HG02870 (cell line): ENCODE results near the gene PTPRN2.

Source experiments
- ATAC-seq: cut with Tn5 transposase; IDR thresholded peaks from one replicate; pipeline ENCODE4 v1.9.1; 2021; ENCODE audit warnings: mild to moderate bottlenecking, moderate library complexity; ENCODE audit not compliant: unreplicated experiment

PTPRN2 gene

DNA sequence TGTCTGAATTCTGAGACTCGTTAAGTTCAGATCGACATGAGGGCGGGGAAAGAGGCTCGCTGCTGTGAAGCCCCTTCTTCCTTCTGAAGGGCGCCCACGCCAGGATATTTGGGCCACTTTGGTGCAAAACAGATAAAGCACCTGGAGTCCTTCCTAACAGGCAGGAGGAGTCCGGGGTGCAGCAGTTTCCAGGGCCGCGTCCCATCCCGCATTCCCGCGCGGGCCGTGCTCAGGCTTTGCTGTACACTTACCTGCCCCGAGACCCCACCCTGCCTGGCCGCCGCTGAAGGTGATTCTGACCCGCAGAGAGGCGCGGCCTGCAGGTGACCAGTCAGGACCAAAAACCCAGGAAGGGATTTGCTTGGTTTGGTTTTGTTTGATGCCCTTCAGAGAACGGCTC lies 454.6 kb downstream of the PTPRN2 start:
- ATAC-seq: no peak

DNA sequence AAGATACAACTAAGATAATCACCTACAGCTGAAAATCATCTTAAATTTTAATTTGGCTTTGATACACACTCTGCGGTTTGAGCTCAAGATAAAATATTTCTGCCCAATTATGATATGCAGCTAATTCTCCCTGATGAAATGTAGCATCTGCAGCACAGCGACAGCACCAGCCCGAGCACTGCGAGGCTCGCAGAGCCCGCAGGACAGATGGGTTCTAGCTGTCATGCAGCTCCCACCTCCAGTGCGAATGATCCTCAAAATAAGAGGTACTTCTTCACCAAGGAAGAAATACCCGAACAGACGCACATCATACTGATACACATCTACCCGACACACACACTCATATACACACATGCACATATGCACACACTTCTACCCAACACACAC lies 457.6 kb downstream of the PTPRN2 start:
- ATAC-seq: no peak

DNA sequence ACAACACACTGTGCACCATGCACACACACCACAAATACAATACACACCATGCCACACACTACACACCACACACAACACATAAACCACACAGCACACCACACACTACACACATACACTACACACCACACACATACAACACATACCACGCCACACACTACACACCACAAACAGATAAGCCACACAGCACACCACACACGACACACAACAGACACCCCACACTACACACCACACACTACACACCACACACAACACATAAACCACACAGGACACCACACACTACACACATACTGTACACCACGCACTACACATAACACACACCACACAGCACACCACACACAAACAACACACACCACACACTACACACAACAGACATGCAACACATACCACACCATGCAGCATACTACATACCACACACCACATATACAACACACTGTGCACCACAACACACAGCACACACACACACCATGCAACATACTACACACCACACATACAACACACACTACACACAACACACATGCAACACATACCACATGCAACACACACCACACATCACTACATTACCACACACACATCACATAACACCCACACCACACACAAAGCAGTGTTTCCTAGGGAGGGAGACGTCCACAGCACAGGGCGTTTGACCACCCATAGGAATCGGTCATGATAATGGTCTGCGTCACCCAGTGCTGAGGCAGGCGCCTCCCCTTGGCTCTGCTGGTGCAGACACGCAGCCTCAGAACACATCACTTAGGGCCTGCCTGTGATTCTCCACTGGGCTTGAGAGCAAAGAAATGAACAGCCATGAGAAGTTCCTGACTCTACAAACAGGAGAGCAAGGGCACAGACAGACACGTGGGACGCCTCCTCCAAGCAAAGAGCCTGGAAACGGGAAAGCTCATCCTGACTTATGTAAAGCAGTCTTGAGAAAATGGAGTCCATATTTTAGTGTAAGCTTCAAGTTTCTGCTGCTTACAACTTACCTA lies 458.3 kb downstream of the PTPRN2 start:
- no peak for ATAC-seq

DNA sequence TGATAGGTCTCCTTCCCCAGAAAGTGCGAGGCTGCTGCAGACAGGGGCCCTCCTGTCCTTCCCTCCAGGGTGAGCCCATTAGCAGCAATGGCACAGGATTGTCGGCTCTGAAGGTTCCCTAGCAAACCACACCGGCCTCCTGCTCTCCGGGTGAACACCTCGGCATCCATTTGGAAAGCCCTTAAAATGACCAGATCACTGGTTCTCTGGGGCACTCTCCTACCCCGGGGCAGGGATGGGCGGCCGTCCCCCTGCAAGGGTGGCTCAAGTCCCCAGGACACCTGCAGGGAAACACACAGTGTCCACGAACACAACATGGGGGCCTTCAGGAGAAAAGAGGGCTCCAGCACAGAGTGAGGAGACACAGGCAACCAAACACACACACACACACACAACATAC lies 459.1 kb downstream of the PTPRN2 start:
- no peak for ATAC-seq

DNA sequence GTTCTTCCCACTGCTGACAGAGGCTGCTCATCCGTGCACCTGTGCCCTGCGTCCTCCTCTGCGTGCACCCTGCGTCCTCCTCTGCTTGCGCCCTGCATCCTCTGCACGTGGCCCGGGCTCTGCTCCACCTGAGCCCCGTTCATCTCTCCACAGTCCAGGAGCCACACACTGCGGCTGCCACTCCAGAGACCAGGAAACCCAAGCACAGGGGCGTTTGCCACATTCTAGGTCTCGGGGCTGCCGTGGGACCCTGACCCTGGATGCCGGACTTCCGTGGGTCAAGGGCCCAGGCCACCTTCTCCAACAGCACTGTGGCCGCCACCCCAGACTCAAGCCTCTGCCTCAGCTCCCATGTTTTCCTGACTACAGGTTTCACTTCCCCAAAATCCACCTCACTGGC lies 460.4 kb downstream of the PTPRN2 start:
- ATAC-seq: no peak

DNA sequence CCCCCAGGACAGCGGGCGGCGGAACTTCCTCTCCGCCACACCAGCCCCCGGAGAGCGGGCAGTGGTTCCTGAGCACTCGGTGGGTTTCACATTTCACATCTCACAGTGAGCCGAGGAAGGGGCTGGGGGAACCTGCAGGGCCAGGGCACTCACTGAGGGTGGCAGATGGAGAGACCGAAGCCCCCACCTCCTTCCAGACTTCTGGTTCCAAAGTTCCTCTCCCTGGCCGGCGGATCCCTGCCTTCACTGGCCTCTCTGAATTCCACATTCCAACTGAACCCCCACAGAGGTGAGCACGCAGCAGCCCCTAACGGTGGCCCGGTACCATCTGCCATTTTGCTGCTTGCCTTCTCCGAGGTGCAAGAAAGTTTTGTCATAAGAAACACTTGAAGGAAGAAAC lies 461.0 kb downstream of the PTPRN2 start:
- no peak for ATAC-seq

DNA sequence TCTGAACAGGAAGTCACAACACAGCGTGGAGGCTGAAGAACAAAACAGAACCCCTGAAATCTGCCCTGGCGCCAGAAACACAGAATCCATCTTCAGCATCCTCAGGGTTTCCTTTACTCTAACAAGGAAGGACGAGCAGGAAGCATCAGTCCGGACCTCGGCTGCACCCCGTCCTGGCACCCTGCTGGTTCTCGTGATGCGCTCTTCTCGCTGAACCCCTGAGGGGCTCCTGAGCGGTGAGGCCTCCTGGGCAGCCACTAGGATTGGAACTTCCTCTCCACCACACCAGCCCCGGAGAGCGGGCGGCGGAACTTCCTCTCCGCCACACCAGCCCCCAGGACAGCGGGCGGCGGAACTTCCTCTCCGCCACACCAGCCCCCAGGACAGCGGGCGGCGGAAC lies 461.9 kb downstream of the PTPRN2 start:
- no peak for ATAC-seq

DNA sequence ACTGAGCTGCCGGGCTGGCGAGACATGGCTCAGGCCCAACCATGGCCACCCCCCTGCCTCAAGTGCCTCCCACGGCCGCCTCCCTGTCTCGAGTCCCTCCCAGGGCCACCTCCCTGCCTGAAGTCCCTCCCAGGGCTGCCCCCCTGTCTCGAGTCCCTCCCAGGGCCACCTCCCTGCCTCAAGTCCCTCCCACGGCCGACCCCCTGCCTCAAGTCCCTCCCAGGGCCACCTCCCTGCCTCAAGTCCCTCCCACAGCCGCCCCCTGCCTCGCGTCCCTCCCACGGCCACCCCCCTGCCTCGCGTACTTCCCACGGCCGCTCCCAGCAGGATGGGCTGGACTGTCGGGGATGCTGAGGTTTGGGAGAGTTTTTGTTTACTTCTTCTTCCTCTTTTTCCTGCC lies 462.5 kb downstream of the PTPRN2 start:
- no peak for ATAC-seq

DNA sequence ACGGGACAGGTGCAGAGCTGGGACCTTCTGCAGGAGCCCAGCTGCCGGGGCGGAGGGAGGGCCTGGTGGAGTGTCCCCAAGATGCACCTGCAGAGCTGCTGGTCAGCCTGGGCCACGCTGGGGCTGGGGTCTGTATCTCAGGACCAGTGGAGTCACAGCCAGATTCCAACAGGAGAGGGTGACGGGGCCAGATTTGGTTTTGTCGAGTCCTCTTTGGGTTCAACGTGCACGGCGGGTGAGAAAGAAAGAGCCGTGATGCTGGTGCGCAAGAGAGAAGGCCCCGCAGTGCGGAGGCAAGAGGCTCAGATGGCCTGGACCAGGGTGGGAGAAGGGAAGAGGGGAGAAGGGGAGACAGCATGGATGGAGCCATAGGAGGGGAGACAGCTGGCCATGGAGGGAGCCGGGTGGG lies 462.9 kb downstream of the PTPRN2 start:
- ATAC-seq: no peak

DNA sequence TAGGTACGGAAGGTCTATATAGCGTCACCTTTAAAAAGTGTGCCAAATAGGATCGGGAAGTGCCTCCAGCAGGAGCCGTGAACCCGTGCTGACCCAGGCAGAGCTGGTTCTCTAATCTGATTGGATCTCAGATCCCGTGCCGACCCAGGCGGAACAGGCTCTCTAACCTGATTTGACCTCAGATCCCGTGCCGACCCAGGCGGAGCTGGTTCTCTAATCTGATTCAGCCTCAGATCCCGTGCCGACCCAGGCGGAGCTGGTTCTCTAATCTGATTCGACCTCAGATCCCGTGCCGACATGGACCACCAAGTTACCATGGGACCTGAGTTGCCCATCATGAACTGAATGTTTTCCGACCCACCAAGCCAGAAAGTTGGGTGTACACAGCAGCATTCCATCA lies 463.9 kb downstream of the PTPRN2 start:
- no peak for ATAC-seq

DNA sequence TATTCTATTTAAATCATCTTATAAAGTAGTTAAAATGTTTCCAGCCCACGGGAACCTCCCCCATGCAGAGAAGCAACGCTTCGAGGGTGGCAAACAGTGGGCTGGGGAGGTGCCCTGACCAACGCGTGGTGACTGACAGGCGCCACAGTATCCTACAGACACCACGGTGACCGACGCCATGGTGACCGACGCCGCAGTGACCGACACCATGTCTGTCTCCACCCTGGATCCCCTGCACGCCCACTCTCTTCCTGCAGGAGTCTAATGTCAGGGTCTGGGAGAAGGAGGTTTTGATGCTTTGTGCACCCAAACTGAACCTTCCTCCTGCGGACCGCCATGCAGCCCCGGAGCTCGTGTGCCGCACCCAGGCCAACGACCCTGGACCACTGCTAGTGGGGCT lies 464.4 kb downstream of the PTPRN2 start:
- no peak for ATAC-seq

DNA sequence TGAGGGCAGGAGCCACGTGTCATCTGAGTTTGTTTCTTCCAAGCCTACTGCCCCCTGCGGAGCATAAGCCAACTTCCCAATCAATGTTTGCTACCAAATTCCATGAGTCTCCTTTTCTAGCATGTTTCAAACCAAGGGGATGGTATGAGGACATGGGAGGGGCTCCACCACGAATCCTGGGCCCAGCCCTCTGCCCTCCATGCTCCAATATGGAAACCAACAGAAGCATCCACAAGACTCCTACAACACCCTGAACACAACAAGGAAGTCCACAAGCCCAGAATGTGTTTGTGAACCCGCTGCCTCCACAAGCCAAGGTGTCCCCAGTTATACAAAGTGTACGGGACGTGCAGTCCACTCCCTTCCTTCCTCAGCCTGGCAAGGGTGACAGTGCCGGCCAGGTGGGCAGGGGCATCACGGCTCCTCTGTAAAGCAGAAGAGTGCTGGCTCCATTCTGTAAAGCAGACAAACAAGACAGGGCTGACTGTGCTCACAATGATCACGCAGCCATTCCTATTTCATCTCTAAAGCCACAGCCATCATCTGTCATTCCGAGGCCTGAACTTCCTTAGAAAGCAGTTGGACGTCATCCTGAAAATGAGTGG lies 466.1 kb downstream of the PTPRN2 start:
- no peak for ATAC-seq

DNA sequence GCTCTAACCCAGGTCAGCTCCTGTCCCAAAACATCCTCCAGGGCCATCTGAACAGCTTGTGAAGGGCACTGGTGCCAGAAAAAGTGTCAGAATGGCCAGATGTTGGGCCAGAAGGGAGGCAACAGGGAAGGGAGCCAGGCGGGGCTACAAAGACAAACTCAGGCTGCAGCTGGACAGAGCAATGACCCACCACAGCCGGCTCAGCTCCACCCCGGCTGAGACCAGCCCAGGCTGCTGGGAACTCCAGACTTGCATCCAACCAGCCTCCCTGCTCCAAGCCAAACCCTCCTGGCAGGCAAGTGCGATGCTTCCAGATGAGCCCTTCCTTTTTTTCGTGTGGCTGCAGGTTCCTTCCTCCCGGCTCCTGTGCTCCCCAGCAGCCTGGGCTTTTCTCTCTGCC lies 466.9 kb downstream of the PTPRN2 start:
- ATAC-seq: no peak

DNA sequence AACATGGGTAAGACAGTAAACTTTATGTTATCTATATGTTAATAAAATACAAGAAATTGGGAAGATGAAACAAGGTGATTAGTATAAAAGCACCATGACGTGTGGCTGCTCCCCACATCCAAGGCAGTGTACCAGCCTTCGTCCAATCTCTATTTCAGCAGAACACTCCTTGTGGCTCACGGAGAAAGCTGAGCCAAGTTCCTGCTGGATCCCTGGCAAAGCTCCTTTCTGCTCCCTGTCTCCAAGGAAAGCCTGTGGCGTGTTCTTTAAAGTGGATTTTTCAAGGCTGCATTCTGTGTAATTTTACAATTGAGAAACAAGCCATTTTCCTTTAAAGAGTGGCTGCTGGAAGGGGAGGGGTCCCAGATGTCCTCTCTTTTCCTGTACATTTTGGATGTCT lies 467.3 kb downstream of the PTPRN2 start:
- no peak for ATAC-seq

DNA sequence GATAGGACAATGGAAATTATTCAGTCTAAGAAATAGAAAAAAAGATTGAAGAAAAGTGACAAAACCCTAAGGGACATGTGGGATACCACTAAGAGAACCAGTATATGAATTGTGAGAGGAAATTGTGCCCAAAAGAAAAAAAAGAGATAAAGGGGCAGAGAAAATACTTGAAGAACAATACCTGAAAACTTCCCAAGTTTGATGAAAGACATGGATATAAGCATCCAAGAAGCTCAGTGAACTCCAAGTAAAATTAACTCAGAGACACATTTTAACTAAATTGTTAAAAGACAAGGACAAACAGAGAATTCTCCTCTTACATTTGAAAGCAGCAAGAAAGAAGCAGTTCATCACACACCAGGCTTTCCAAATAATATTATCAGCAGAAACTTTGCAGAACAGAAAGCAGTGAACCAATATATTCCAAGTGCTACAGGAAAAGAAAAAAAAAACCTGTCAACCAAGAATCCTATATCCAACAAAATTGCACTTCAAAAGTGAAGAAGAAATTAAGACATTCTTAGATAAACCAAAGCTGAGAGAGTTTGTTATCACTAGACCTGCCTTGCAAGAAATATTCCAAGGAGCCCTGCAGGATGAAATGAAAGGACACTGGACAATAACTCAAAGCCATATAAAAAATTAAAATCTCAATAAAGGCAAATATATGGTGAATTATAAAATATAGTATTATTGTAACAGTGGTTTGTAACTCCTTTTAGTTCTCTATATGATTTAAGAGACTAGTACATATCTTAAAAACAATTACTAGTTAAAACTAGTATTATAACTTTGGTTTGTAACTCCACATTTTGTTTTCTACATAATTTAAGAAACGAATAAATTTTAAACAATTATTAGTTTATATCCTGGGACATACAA lies 470.0 kb downstream of the PTPRN2 start:
- no peak for ATAC-seq

DNA sequence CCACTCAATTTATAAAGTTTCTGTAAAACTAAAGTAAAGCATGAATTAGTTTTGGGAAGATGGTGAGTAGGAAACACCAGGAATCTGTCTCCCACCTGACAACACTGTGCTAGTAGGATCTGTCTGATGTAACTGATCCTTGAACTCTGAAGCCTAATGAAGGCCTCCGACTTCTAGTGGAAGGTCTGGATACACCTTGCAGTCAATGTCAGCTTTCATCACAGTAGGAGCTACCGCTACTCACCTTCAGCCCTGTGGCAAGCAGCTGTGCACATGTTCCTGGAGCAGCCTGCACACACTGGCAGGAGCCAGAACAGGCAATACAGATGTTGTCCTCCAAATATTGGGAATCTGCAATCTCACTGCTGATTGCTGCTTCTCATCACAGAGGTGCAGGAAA lies 471.4 kb downstream of the PTPRN2 start:
- no peak for ATAC-seq

DNA sequence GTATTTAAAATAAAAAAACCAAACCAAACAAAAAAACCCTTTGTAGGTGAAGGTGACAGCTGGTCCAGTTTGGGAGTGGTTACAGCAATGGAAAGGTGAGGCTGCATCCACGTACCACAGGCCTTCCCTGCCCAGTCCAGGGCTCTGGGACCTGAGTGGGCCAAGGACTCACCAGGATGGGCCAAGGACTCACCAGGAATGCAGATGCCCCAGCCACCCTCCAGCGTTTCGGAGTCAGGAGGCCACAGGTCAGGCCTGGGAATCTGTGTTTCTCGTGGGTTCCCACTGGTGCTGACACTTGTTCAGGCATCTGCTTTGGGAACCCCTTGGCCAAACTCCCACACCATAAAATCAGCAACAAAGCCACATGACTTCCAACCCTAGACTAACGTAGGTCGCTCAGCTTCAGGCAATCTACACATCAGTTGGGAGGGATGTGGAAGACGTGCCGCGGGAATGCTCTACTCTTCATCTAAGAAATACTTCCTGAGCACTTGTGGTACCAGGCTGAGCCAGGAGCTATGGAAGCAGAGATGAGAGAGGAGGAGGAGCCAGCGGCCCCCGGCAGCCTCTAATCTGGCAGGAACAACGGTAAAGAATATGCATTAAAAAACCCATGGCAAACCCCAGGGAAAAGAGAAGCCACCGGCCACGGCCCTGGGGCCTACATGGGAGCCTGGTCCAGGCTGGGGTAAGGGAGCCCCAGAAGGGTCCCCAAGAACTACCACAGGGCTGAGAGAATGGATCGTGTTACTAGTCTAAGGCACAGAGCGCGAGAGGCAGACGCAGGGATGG lies 473.4 kb downstream of the PTPRN2 start:
- no peak for ATAC-seq

DNA sequence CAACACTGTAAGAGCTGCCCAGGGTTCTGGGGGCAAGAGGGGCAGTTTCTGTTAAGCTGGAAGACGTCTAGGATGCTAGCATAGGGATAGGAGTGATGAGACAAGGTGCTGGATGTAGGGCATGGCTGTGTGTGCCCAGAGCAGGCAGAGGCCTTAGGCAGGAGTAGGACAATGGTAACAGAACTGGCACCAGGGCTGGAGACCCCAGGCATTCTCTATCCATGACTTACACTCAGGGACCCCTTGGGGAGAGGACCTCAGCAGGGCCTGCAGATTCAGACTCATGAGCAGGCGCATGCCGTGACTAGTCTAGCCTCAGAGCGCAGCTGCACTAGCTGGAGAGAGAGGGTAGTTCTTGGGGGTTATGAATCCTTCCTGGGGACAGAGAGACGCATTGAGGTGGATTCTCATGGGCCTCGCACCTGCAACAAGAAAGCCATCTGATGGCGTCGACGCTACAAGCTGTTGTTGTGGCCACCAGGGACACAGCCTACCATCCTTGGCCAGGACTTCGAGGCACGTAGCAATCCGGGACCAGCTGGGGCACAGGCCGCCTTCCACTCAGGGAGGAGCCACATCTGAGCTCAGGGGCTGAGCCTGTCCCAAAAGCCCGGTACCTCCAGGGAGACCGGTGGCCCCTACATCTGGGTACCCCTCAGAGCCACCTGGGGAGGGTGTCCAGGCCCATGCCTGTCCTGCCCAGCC lies 474.1 kb downstream of the PTPRN2 start:
- ATAC-seq: no peak

DNA sequence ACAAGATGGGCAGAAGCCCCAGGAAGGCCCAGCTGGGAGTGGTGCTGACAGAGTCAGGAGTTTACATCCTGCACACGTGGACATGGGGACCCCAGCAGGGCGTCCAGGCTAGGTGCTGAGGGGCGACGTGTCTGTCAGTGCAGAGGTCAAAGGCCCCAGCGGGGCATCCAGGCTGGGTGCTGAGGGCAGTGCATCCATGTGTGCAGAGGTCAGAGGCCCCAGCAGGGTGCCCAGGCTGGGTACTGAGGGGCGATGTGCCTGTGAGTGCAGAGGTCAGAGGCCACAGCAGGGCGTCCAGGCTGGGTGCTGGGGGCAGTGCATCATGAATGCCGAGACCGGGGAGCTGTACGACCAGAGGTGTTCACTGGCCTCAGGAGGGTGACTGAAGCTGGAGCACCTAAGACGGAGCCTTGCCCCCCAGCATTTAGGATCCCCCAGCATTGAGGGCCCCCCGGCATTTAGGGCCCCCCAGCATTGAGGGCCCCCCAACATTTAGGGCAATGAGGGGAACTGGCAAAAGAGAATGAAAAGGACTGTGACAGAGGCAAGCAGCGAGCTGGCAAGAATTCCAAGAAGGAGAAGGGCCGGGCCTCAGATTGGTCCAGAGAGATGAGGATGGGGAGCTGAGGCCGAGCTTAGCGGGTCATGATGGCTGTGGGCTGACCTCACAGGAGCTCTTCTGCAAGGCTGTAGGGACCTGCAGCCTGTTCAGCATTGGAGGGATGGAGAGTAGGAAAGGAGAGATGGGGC lies 474.9 kb downstream of the PTPRN2 start:
- no peak for ATAC-seq
